ENCODE results near the gene SDCCAG8. TPM values are rescaled to one million over a fixed set of nuclear protein-coding genes. Genes with fewer than 3 reads are reported as not detected.

The SDCCAG8 gene
- total RNA-seq, 1 experiment from 2014 or later = 14.0 TPM

GRCh38 chr1:243407284-243408018, 151.6 kb downstream of the SDCCAG8 start:
- in situ Hi-C loops (cut with HindIII; ENCODE audit: low pct_unique_long_range_greater_than_20kb, low sequenced_read_pairs) = no loop called here
- H3K4me1 ChIP-seq (ENCODE audit: control insufficient read depth, insufficient read depth, low read length) = no peaks in the 10 kb centered on the region
- no peak for DNase-seq (ENCODE audit: low read depth, low spot score)
- intact Hi-C loops (cut with micrococcal nuclease; ENCODE audit: unreplicated experiment) = no loop called here
- no peaks in the 10 kb centered on the region for H3K9me3 ChIP-seq (ENCODE audit: control insufficient read depth, insufficient read depth, low read depth, low read length)
- CTCF ChIA-PET = no interaction called here
- ATAC-seq = no peak
- POLR2A ChIA-PET = no interaction called here
- TF ChIP-seq CTCF (IDR thresholded peaks at IDR 0.05) = no peak
- TF ChIP-seq POLR2AphosphoS5 (IDR thresholded peaks at IDR 0.05; ENCODE audit: low read depth, low read length) = no peak
- no peak for TF ChIP-seq TCF7L2 (IDR thresholded peaks at IDR 0.05; ENCODE audit: low read depth, low read length)
- TF ChIP-seq REST (IDR thresholded peaks at IDR 0.05; ENCODE audit: insufficient read depth in 1 of 2, low read depth in 2 of 2, low read length in 1 of 2) = no peak
- TF ChIP-seq SIN3A (IDR thresholded peaks at IDR 0.05; ENCODE audit: borderline replicate concordance, insufficient read depth, low read depth, low read length) = no peak
- no TSS peak for BruUV-seq (replicated peaks)
- no peaks in the 10 kb centered on the region for H3K36me3 ChIP-seq (ENCODE audit: control insufficient read depth, insufficient read depth, low read length)
- no peak overlapping the region for H3K4me3 ChIP-seq (ENCODE audit: low read depth in 2 of 2, low read length in 2 of 2)
- H3K27me3 ChIP-seq (ENCODE audit: control insufficient read depth, insufficient read depth, low read length) = no peaks in the 10 kb centered on the region
- no peak overlapping the region for H3K27ac ChIP-seq (ENCODE audit: low read length)

DNA sequence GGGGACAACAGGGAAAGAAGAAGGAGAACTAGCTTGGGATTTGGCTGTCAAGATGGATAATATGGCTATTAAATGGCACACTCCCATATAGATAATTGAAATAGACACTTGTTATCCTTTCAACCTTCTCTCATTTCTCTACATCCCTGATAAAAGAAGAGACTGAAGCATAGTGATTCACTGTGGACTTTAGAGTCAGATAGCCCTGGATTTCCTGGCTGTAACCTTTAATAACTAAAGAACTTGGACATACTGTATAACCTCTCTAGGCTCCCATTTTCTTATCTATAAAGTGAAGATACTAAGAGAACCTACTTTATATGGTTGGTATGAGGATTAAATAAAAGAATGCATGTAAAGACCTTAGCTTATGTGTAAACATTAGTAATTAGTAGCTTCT, 152.6 kb downstream of the SDCCAG8 start:
- TF ChIP-seq SIN3A (IDR thresholded peaks at IDR 0.05; ENCODE audit: borderline replicate concordance, insufficient read depth, low read depth, low read length) = no peak
- no peak for TF ChIP-seq POLR2AphosphoS5 (IDR thresholded peaks at IDR 0.05; ENCODE audit: low read depth, low read length)
- Histone ChIP-seq H3K27ac (ENCODE audit: low read length) (no peak overlapping the region), H3K36me3 (ENCODE audit: control insufficient read depth, insufficient read depth, low read length) (no peaks in the 10 kb centered on the region), H3K4me1 (ENCODE audit: control insufficient read depth, insufficient read depth, low read length) (no peaks in the 10 kb centered on the region), H3K9me3 (ENCODE audit: control insufficient read depth, insufficient read depth, low read depth, low read length) (no peaks in the 10 kb centered on the region), H3K4me3 (ENCODE audit: low read depth in 2 of 2, low read length in 2 of 2) (no peak overlapping the region), H3K27me3 (ENCODE audit: control insufficient read depth, insufficient read depth, low read length) (no peaks in the 10 kb centered on the region)
- CTCF ChIA-PET = no interaction called here
- in situ Hi-C loops (cut with HindIII; ENCODE audit: low pct_unique_long_range_greater_than_20kb, low sequenced_read_pairs) (no loop called here), intact Hi-C loops (cut with micrococcal nuclease; ENCODE audit: unreplicated experiment) (no loop called here)
- no peak for ATAC-seq
- no TSS peak for BruUV-seq (replicated peaks)
- DNase-seq (ENCODE audit: low read depth, low spot score) = no peak
- POLR2A ChIA-PET = no interaction called here

GRCh38 chr1:243409284-243409683, 153.4 kb downstream of the SDCCAG8 start:
- TF ChIP-seq CTCF (IDR thresholded peaks at IDR 0.05) = peak; percentile 37; the same call in 1 of the 2 replicates
- TF ChIP-seq POLR2AphosphoS5 (IDR thresholded peaks at IDR 0.05; ENCODE audit: low read depth, low read length) = no peak
- intact Hi-C loops (cut with micrococcal nuclease; ENCODE audit: unreplicated experiment) = no loop called here
- no peak overlapping the region for H3K4me3 ChIP-seq (ENCODE audit: low read depth in 2 of 2, low read length in 2 of 2)
- CTCF ChIA-PET = no interaction called here
- ATAC-seq (no peak), DNase-seq (ENCODE audit: low read depth, low spot score) (no peak)
- no peaks in the 10 kb centered on the region for H3K4me1 ChIP-seq (ENCODE audit: control insufficient read depth, insufficient read depth, low read length)
- no peaks in the 10 kb centered on the region for H3K36me3 ChIP-seq (ENCODE audit: control insufficient read depth, insufficient read depth, low read length)
- no peak overlapping the region for H3K27ac ChIP-seq (ENCODE audit: low read length)
- BruUV-seq (replicated peaks) = no TSS peak
- POLR2A ChIA-PET = interaction anchor here (0.6 kb wide), 1 partner anchor 327 kb away, joined by 3 read pairs; no protein-coding TSS in a partner anchor
- no peaks in the 10 kb centered on the region for H3K27me3 ChIP-seq (ENCODE audit: control insufficient read depth, insufficient read depth, low read length)
- in situ Hi-C loops (cut with HindIII; ENCODE audit: low pct_unique_long_range_greater_than_20kb, low sequenced_read_pairs) = no loop called here
- no peaks in the 10 kb centered on the region for H3K9me3 ChIP-seq (ENCODE audit: control insufficient read depth, insufficient read depth, low read depth, low read length)
